Thymus (tissue), 11 donors: ENCODE results near the gene INIP. TPM values are rescaled to one million over a fixed set of nuclear protein-coding genes. Genes with fewer than 3 reads are reported as not detected.

Experiments used
- DNase-seq, 9 donors: peaks; one replicate each; pipeline ENCODE4 v3.0.0-alpha.2; 2013; ENCODE audit warnings: low spot score in 9 of 9, low read depth in 6 of 9, missing footprints in 1 of 9
- H3K27ac ChIP-seq, 2 donors: one replicate each; pipeline ENCODE4 v1.5.1; 2013; ENCODE audit warnings: control low read depth in 1 of 2, low read depth in 1 of 2, low read length in 1 of 2, mild to moderate bottlenecking in 1 of 2, moderate library complexity in 1 of 2
- H3K27me3 ChIP-seq, 2 donors: one replicate each; pipeline ENCODE4 v1.5.1; 2013; ENCODE audit warnings: low read length in 1 of 2; ENCODE audit not compliant: control insufficient read depth in 2 of 2, insufficient read depth in 1 of 2
- H3K36me3 ChIP-seq, 2 donors: one replicate each; pipeline ENCODE4 v1.5.1; 2013; ENCODE audit warnings: low read length in 1 of 2, mild to moderate bottlenecking in 1 of 2, moderate library complexity in 1 of 2; ENCODE audit not compliant: control insufficient read depth in 2 of 2, insufficient read depth in 2 of 2
- H3K4me1 ChIP-seq, 2 donors: one replicate each; pipeline ENCODE4 v1.5.1; 2013; ENCODE audit warnings: low read length in 2 of 2; ENCODE audit not compliant: control insufficient read depth in 2 of 2, insufficient read depth in 2 of 2
- H3K4me3 ChIP-seq, 2 donors: one replicate each; pipeline ENCODE4 v1.5.1; 2013; ENCODE audit warnings: low read length in 2 of 2, control low read depth in 1 of 2, mild to moderate bottlenecking in 1 of 2
- H3K9me3 ChIP-seq, 2 donors: one replicate each; pipeline ENCODE4 v1.5.1; 2013; ENCODE audit warnings: low read length in 1 of 2, mild to moderate bottlenecking in 1 of 2; ENCODE audit not compliant: control insufficient read depth in 2 of 2, insufficient read depth in 1 of 2
- WGBS: extraction: QIAGEN DNeasy Blood & Tissue Kit; methylation state at CpG from one replicate; pipeline ENCODE4 v1.1.7; 2013; 5-methylcytosine and 5-hydroxymethylcytosine counted together
- polyA plus RNA-seq: library from polyadenylated mRNA; stranded (reverse); fragments of 200-250 nt; gene quantifications from one replicate; pipeline ENCODE4 v1.2.3, GENCODE V29; 2013
- total RNA-seq: library from RNA; stranded (reverse); fragments of 120-200 nt; gene quantifications from one replicate; pipeline ENCODE4 v1.2.4, GENCODE V29; 2013
- donor health status: healthy.

The INIP gene
- total and polyA plus RNA-seq, 2 donors, result 21.1 to 23.0 TPM

GRCh38 chr9:112750016-112750763 is 32.3 kb upstream of the INIP start, which contains the start of gene SNX30:
Gene SNX30, plus strand, starts transcription at chr9:112750760. Its CDS starts 242 bp downstream, at chr9:112751002.
- Histone ChIP-seq H3K4me1 (peaks cover 16 to 32% of the 10 kb centered on the region in 2 donors), H3K4me3 (peak within 1 kb of the TSS; percentile 61 to 85), H3K27ac (peak within 1 kb of the TSS; percentile 70 to 90), H3K9me3 (no peaks in the 10 kb centered on the region), H3K27me3 (peaks cover 0 to 2% of the 10 kb centered on the region in 2 donors), H3K36me3 (no peaks in the 10 kb centered on the region)
- 6% methylated on average over 49 of the region's 49 CpGs for WGBS
- DNase-seq, result peak in 8 of 9 donors; percentile 37 to 88 (median 72)

- no peak for DNase-seq
- H3K4me1 ChIP-seq, result peaks cover 7 to 18% of the 10 kb centered on the region in 2 donors
- no peaks in the 10 kb centered on the region for H3K9me3 ChIP-seq
- no peak overlapping the region for H3K4me3 ChIP-seq
- H3K36me3 ChIP-seq, result no peaks in the 10 kb centered on the region
- WGBS, result 96% methylated on average over 7 of the region's 7 CpGs
- H3K27me3 ChIP-seq, result peaks cover 0 to 2% of the 10 kb centered on the region in 2 donors
- H3K27ac ChIP-seq, result no peak overlapping the region
These were observed 29.2 kb upstream of the INIP start for GRCh38 chr9:112747094-112747493.

DNA sequence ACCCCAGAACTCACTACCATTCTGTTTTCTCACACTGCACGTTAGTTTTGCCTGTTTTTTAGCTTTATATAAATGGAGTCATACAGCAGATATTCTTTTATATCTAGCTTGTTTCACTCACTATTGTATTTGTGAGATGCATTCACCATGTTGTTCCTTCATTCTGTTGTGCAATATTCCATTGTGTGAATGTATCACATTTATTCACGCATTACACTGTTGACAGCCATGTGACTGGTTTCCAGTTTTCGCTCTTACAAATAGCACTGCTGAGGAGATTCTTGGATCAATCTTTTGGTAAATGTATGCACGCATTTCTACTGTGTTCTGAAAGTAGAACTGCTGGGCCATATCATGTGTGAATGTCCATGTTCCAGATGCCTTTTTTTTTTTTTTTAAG is 26.3 kb upstream of the INIP start:
- no peak for DNase-seq
- Histone ChIP-seq H3K27me3 (no peaks in the 10 kb centered on the region), H3K4me1 (no peaks in the 10 kb centered on the region), H3K4me3 (no peak overlapping the region), H3K9me3 (no peaks in the 10 kb centered on the region), H3K36me3 (no peaks in the 10 kb centered on the region), H3K27ac (no peak overlapping the region)
- 84% methylated on average over 4 of the region's 4 CpGs for WGBS

DNA sequence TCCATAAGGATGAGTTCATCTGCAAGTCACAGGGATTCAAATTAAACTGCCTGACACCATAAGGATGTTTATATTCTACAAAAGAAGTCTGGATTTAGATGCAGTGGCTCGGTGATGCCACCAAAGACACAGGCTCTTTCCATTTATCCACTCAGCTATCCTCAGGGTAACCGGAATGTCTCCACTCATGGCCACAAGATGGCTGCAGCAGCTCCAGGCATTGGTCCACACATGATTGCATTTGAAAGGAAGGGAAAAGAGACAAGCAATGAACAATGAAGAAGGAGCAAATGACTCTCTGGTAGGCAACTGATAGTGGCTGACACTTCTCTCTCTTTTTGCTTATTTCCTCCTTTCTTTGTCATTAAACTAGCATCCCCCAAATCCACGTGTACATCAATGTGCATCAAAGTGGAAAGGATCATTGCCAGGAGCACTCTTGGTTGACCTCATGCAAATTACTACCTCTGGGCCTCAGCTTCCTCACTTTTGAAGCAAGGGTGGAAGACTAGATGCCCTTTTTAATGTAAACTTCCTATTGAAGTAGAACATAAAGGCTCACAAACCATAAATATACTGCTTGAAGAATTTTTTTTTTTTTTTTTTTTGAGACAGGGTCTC is 25.4 kb upstream of the INIP start:
- 93% methylated on average over 3 of the region's 3 CpGs for WGBS

DNA sequence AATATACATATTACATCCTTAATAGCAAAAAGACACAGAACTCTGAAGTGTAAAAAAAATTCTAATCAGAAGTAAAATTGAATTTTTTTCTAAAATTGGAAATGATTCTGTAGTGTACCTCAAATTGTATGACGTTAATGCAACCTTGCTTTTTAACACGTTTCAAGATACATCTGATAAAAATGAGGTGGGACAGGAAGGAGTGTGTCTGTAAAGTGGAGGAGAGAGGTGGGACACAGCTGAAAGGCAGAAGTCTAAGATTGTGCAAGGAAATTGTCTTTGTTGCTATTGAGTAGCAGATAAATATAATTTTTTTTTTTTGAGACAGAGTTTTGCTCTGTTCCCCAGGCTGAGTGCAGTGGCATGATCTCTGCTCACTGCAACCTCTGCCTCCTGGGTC is 17.0 kb upstream of the INIP start:
- no peaks in the 10 kb centered on the region for H3K9me3 ChIP-seq
- H3K27ac ChIP-seq, result no peak overlapping the region
- WGBS, result 44% methylated on average over 2 of the region's 2 CpGs

More for the DNA sequence above, 25.4 kb upstream of the INIP start:
- H3K27ac ChIP-seq, result no peak overlapping the region
- no peaks in the 10 kb centered on the region for H3K9me3 ChIP-seq
- no peaks in the 10 kb centered on the region for H3K4me1 ChIP-seq
- no peaks in the 10 kb centered on the region for H3K27me3 ChIP-seq
- no peak overlapping the region for H3K4me3 ChIP-seq
- DNase-seq, result no peak
- no peaks in the 10 kb centered on the region for H3K36me3 ChIP-seq

DNA sequence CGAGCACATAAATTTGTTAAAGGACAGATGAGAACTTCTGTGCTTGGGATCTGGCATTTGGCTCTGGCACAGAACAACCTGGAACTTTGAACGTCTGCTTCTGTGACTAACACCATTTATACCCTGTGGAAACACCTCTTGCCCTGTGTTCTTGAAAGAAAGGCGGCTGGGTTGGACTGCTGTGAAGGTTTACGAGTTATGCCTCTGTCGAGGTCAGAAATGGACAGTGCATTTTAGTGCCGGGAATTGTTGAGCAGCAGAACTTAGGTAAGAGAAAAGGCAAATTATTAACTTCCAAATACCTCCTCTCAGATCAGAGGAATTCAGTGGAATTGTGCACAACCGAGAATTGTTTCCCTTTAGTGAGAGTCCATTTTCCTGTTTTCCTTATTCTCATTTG is 14.1 kb upstream of the INIP start:
- no peaks in the 10 kb centered on the region for H3K9me3 ChIP-seq
- no peaks in the 10 kb centered on the region for H3K27me3 ChIP-seq
- no peak overlapping the region for H3K27ac ChIP-seq
- 95% methylated on average over 7 of the region's 7 CpGs for WGBS
- H3K4me1 ChIP-seq, result no peaks in the 10 kb centered on the region
- DNase-seq, result no peak
- H3K36me3 ChIP-seq, result no peaks in the 10 kb centered on the region
- H3K4me3 ChIP-seq, result no peak overlapping the region

More for the DNA sequence above, 17.0 kb upstream of the INIP start:
- Histone ChIP-seq H3K4me3 (no peak overlapping the region), H3K36me3 (no peaks in the 10 kb centered on the region), H3K4me1 (no peaks in the 10 kb centered on the region), H3K27me3 (no peaks in the 10 kb centered on the region)
- DNase-seq, result no peak

DNA sequence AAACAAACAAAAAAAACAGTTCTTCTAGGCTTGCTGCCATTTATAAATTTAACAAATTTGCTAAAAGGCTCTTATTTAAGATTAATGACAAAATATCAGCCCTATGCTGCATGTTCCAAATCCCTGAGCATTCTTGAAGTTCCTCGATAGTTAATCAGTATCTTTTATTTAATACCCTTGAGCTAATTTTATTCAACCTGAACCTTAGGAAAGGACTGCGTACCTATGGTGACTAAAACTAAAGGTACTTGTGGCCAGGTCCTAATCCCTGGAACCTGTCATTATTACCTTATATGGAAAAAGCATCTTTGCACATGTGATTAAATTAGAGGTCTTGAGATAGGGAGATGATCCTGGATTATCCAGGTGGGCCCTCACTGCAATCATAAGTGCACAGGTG is 10.5 kb upstream of the INIP start:
- over 99% methylated on average over 2 of the region's 2 CpGs for WGBS
- DNase-seq, result no peak
- Histone ChIP-seq H3K27ac (no peak overlapping the region), H3K4me1 (no peaks in the 10 kb centered on the region), H3K36me3 (no peaks in the 10 kb centered on the region), H3K27me3 (no peaks in the 10 kb centered on the region), H3K4me3 (no peak overlapping the region), H3K9me3 (no peaks in the 10 kb centered on the region)

DNA sequence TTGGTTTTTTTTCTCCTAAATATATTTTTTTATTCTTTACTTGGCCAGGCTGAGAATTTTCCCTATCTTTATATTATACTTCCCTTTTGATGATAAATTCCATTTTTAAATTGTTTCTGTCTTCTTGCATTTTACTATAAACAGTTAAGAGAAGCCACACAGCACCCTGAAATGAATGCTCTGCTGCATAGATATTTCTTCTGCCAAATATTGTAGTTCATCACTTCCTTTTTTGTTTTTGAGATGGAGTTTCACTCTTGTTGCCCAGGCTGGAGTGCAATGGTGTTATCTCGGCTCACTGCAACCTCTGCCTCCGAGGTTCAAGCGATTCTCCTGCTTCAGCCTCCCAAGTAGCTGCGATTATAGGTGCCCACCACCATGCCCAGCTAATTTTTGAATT is 8.5 kb upstream of the INIP start:
- no peaks in the 10 kb centered on the region for H3K36me3 ChIP-seq
- H3K4me3 ChIP-seq, result no peak overlapping the region
- no peak for DNase-seq
- H3K9me3 ChIP-seq, result no peaks in the 10 kb centered on the region
- H3K27ac ChIP-seq, result no peak overlapping the region
- no peaks in the 10 kb centered on the region for H3K27me3 ChIP-seq
- H3K4me1 ChIP-seq, result no peaks in the 10 kb centered on the region
- WGBS, result 96% methylated on average over 4 of the region's 4 CpGs

- Histone ChIP-seq H3K4me3 (no peak overlapping the region), H3K4me1 (no peaks in the 10 kb centered on the region), H3K27me3 (no peaks in the 10 kb centered on the region), H3K9me3 (no peaks in the 10 kb centered on the region), H3K27ac (no peak overlapping the region), H3K36me3 (no peaks in the 10 kb centered on the region)
- 93% methylated on average over 3 of the region's 3 CpGs for WGBS
- no peak for DNase-seq
These were observed 8.0 kb upstream of the INIP start for GRCh38 chr9:112725961-112726360.
